HG02884 (cell line): ENCODE measurements around the gene PTPRM.

ENCODE experiments used
- ATAC-seq: cut with Tn5 transposase; IDR thresholded peaks from one replicate; pipeline ENCODE4 v1.9.1; 2021; ENCODE audit warnings: mild to moderate bottlenecking, moderate library complexity; ENCODE audit not compliant: unreplicated experiment

Gene PTPRM

DNA sequence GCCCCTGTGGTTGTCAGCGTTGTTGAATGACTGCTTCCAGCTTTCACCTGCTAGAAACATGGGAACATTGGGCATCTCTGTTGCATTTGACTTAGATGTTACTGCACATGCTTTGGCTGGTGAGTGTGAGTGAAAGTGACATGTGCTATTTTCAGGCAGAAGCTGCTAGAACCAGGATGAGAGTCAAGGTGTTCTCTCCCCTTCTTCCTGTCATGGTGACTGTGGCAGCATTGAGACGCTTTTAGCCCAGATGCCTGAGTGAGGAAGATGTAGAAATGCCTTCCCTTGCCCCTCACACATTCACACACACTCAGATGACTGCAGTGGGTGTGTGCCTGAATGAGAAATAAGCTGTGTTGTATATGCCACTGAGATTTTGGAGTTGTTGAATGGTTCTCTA, 220.2 kb downstream of the PTPRM start:
- no peak for ATAC-seq

DNA sequence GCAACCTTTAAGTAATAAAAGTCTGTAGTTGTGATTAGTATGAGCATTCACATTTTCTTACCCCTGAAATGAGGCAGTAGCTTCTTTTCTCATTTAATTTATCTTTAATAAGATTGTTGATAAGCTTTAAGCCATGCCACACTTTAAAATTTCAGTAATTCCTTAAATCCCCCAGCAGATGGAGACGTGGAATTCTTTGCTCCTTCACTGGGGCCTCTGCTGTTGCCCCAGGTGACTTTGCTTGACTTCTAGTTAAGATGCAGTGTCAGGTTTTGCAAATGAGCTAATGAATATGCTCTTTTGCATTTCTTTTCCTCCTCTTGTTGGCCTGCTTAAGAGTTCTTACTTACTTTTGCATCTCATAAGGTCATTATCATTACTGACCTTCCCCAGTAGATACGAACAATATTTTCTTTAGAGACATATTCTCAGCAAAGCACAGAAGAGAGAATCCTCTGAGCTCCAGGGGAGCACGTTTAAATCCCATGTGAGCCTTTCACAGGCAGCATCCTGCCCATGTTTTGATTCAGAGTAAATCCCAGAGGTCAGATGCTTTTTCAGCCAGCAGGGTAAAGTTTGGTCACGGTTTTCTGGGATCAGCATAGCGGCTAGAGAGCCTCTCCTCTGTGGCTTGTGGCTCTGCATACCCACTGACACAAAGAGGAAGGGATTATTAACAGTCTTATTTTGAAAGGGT, 222.9 kb downstream of the PTPRM start:
- ATAC-seq: no peak

DNA sequence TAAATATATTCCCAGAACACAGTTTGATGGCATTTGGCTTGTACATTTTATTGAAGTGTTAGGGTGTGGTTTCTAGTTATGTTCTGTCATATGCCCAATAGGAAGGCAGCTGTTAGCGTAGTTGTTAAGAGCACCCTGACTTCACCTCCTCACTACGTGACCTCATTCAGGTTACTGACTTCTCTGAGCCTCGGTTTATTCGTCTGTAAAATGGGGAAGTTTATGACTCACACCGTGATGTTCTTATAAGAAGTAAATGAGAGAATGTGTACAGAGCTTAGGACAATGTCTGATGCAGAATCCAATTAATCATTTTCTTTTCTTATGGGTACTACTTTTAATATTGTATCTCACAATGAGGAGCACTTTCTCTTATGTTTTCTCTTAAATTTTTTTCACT, 226.0 kb downstream of the PTPRM start:
- no peak for ATAC-seq

DNA sequence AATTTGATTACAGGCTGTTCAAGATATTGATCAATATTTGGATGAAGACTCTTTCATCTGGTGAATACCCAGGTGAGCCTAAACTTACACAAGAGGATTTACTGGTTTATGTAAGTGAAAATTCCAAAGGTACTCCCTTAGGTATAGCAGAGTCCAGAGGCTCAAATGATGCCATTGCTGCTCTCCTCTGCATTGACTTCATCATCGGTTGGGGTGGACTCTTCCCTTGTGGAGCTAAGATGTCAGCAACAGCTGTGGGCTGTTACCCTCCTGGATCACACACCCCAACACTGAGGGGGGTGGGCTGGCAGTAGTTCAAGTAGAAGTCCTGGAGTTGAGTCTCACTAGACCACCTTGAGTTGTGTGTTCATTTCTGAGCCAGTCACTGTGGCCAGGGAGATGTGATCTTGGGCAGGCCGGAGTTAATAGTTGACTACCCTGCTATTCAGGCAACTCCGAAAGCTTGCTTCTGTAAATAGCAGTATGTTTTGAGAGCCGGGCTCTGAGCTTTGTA, 236.9 kb downstream of the PTPRM start:
- no peak for ATAC-seq

DNA sequence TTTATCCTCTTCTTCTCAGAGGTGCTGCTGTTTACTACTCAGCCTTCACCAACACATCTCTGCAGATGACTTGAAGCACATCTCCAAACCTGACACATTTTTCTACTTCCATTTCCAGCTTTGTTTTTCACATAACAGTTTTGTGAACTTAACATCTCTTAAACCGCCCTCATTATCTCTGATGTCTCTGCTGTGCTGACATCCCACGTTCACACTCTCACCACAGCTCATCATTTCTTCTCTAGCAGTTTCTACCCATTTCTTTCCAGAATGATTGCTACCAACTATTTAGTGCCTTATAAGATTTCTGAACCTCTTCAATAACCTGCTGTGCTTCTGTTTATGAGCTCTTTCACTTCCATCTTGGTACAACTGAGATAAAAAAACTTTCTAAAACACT, 238.0 kb downstream of the PTPRM start:
- no peak for ATAC-seq

DNA sequence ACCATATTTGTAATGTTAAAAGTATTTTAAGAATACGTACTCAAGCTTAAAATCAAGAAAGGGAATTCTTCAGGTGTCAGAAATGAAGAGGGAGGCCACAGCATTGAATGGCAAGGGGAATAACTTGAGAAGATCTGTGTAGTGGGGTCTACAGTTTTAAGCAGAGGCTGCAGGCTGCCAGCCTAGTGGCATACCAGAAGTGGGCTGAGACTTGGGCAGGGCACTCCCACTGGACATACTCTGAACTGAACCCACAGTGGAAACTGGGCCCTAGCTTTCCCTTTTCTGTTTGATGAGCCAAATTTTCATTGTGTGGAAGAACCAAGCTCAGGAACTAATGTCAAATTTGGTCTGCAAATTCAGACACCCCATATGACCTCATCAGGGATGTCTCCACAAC, 238.8 kb downstream of the PTPRM start:
- no peak for ATAC-seq

DNA sequence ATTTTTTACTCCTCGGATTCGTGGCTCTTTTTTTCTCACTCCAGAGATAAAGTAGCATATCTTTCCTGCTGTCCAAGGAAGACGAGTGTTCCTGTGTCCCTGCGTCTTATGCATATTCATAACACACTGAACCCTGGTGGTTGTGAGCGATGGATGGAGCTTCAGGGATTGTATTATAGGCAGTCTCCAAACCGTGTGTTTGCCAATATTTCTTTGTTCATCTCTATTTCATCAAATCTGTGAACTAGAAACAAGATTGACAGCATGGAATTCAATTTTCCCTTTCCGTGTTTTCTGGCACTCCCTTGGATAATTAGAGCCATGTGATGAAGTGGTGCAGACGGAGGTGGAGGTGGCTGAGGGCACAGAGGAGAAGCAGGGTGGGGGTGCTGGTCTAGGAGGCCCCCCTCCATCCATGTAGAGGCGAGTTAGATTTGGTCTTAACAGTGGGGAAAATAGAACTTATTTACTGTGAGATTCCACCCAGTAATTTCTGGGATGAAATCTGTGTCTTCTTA, 240.9 kb downstream of the PTPRM start:
- no peak for ATAC-seq

DNA sequence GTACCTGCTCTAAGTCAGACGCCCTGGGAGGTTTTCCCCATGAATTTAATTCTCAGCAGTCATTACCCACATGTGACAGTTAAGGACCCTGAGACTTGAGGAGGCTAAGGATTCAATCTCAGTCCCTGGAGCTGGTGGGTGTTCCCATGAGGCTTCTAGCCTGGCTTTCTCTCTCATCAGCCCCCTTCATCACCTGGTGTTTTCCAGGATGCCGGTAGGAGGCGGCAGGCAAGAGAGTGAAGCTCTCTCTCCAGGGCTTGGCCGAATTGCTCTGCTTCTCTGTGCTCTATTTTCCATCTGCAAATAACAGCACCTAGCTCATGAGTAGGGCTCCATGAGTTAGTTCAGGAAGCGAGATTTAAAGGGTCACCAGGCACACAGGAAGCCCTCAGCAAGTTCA, 241.9 kb downstream of the PTPRM start:
- no peak for ATAC-seq

DNA sequence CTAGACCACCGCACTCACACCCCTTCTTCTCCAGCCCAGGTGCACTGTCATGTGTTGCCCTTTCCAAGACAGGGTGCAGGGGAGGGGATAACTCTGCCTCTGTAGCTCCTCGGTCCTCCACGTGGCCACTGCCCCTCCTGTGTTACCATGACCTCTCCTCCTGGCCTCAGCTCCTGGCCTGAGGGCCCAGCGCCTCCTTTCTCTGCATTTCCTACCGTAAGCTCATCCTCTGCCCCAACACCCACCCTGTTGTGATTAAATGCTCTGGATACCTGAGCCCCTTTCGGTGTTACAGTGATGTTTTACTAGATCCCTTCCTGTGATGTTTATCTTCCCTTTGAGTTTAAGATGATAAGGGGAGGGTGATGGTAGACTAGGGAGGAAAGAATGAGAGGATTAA, 242.3 kb downstream of the PTPRM start:
- no peak for ATAC-seq

DNA sequence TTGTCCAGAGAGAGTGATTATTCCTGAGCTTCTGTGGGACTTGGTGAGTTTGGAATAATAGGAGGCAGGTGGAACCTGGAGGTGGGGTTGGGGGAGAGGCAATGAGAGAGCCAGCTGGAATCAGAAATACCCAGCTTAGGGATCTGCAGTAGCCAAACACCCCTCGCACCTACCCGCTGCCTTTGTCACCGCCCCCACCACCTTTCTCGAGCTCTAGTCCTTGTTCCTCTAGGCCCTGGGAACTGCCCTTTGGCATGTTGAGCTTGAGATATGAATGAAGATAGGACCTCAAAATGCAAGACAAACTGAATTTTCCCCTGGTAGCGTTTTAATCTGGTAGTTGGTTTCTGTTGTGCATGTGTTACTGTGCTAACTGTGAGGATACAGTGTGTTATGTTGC, 242.9 kb downstream of the PTPRM start:
- no peak for ATAC-seq

DNA sequence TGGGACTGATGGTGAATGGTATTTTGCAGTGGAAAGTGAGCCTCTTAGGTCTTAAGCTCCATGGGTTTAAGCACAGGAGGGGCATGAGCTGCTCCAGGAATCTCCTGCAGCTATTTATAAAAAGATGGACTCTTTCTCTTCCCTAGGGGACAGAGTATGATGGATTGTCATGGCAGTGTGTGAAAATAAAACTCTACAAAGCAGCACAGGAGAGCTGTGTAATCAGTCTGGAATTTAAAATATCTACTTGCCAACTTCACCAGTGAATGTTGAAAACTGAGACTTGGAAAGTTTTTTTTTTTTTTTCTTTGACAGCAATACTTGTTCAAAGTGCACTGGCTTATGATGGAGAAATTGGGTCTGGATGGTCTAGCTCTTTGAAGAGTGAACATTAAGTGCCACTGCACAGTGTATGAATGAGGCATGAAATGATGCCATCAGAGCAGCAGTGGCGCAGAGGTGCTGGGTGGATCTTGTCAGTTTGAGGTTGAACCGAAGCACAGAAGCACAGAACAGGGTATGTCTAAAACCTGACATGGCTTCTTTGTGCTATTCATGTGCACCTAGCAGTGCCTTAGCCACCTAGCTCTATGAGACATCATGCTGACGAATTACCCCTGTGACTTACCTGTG, 245.4 kb downstream of the PTPRM start:
- no peak for ATAC-seq

DNA sequence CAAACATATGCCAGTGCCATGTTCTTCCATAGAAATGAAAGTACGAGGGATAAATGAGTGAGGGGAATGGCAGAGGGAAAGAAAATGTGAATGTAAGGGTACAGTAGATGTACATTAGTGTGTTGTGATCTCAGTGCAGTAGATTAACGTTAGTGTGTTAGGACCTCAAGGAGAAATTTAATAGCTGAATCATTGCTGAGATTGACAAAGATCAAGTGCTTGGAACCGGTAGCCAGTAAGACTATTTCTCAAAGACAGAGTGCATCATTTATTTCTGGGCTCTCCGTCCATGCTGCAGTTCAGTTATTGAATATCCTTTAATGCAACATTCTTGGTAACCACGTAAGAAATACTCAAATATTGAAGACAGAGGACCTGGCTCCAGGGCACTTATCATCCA, 246.0 kb downstream of the PTPRM start:
- ATAC-seq: no peak

DNA sequence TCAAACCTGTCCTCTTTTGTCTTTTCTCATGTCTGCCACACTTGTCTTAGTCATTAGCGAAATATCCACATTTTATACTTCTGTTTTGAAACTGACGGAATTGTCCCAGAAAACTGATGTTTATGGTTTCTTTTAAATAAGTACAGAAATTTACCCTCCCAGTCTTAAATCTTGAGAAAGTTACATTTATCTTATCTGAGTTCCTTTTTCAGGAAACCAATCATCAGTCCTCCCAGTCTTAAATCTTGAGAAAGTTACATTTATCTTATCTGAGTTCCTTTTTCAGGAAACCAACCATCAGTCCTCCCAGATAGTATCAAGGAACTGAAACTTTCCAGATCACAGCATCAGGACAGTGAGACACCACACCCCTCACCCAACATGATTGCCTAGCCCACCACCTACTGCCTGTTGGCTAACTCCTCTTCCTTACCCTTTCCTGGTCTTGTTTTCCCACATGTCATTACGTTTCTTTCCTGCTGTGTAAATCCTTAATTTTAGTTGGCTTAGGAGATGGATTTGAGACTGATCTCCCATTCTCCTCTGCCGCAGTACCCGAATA, 247.7 kb downstream of the PTPRM start:
- ATAC-seq: no peak

DNA sequence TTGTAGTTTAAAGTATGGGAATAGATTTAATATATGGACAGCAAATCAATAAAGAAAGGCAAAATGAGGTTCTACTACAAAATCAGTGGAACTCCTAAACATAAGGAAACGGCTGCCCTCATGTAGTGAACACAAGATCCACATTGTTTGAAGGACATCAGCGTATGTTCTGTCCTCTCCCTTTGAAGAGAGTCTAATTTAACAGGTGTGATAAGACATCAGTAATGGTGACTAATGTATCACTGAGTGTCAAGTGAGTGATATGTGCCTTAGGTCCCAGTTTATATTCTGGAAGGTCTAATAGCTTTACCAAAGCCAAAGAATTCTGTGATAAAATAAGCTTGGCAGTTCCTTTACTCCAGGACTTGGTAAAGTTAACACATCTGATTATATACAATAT, 248.7 kb downstream of the PTPRM start:
- ATAC-seq: no peak

DNA sequence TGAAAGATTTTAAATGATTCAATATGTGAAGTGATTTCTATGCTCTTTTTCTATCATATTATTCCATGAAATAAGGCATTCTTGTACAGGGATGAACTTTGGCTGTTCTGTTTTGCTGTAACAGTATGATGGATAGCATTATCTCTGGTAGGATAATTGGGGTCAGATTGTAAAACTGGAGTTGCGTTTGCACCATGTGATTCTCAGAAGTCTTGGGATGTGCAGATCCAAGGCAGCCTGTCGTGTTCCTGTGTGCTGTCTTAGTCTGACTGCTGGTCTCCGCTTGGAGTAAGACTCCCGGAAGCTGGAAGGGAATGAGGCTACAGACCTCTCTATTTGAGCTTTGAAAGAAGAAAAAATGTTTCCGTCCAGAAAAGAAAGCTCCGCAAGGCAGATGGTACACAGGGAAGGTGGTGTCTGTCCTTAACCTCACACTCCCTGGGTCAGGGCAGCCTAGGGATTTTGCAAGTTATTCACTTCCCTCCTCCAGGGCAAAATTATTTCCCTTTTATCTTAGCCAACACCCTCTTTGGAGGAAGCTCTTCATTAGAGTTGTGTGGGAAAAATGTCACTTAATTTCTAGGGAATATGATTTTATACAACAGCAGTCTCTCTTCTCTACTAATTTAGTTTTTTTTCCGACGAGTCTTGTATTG, 250.6 kb downstream of the PTPRM start:
- no peak for ATAC-seq

DNA sequence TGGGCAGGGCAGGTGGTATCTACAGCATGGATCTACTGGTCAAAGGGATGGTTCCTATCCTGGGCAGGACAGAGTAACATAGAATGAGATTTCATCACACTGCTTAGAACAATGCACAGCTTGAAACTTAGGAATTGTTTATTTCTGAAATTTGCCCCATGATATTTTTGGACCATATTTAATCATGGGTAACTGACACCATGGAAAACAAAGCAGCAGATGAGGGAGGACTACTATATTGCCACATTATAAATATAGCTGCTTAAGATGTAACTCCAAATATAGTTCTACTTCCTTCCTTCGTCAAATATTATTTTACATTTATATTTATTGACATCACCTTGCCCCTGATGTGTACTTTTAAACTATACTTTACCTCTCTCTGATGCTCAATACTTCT, 254.7 kb downstream of the PTPRM start:
- no peak for ATAC-seq

DNA sequence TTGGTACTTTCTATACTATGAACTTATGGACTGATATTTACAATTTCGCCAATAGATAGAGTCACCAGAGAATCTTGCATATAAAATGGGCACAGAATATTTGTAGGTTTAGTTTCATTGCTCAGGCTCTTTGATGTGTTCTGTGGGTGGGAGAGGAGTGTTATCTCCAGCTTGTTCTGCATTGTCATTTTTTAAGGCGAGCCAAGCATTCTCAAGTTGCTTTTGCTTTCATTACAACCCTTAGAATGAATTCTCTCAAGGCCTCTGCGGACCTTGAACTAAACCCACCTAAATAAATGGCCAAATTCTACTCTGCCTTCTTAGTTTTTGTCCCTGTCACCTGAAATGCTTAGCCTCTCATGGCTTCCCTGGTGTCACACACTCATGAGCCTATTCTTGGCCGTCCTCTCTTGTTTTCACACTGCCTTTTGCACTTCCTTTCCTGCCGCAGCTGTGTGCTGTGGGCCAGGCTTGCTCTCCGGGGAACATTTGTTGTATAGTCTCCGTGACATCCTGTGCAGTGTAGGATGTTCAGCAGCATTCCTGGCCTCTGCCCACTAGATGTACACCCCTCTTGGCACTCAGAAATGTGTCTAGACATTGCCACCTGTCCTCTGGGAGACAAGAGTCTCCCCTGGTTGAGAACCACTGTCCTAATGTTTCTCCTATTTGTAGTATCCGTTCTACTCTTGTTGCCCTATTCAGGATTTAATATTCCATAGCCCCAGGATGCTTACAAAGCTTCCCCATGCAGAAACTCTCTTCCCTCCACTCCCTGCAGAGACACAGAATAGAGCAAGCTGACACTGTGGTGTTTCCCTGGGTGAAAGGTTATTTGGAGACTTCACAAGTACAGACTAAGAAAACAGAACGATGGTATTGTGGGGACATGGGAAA, 255.6 kb downstream of the PTPRM start:
- ATAC-seq: no peak

DNA sequence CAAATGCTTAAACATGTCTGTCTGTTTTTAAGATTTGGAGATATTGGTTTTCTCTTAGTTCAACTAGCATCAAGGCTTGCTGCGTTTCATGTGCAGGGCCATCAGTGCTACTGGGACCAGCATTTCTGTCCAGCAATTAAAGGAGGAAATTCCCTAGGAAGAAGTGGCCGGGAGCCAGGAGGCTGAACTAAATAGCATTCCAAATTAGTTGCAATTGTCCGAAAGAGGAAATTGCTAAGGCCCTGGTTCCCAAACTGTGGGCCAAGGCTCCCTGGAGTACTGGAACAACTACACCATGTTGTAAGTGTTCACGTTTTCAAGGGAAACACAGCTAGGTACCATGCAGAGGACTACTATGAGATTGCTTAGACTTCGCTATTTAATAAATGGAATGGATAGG, 257.9 kb downstream of the PTPRM start:
- ATAC-seq: no peak

DNA sequence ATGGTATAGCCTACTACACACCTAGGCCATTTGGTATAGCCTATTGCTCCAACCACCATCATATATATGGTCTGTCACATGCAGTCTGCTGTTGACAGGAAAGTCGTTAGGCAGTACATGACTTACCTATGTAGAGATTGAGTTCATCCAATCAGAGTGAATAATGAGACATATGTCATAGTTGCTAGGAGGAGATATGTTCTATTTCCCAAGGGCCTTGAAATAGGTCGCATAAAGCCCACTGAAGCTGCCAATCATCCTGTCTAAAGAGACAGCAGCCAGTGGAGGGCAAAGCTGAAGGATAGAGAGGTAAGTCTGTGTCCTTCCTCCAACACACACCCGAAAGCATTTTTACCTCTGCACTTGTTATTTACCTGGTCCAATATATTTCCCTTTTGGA, 263.4 kb downstream of the PTPRM start:
- ATAC-seq: peak; percentile 93

DNA sequence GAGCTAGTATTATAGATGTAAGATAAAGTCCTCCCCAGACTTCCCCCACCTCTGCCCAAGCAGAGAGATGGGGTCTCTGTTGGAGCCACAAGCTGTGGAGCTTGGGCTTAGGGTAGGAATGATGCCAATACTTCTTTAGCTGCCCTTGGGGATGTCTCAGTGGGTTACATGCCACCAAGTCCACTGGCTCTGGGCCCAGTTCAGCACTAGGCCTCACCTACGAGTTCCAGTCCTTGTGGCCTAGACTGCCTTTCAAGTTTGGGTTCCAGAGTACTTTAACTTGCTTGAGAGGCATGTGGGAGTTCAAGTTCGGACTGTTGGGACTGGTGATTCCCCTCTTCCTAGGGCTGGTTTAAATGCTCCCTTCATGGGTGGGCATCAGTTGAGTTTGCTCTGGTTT, 272.4 kb downstream of the PTPRM start:
- ATAC-seq: no peak

DNA sequence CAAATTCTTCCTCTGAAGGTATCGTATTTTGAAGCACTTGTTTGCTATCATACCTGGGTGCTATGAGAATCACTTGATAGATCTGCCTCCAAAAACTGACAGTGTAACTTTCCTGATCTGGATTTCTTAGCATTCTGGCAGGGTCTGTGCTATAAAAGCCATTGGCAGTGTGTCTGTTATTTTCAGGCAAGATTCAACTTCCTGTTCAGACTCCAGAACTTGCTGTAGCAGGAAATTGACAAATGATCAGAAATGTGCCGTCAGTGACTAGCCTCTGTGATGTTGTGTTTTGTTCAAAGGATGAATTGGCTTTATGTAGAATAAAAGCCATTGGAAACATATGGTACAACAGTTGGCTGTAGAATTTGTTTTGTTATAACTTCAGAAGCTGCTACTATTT, 273.3 kb downstream of the PTPRM start:
- no peak for ATAC-seq
